K562 (cell line): Measurements from ENCODE around the gene SOSTDC1. TPM values are rescaled to one million over a fixed set of nuclear protein-coding genes. Genes with fewer than 3 reads are reported as not detected.

Experiments
- ATAC-seq: fragments of 200-7000 bp; cut with Tn5 transposase; 3 replicates; pipeline ENCODE4 v1.9.1; 2020; ENCODE audit warnings: moderate library complexity
- BruUV-seq: library from RNA; stranded (reverse); fragments of 400-500 nt; replicated peaks from 2 replicates; lab custom pipeline; 2021; lab: Mats Ljungman, UMichigan
- CTCF ChIA-PET: fragments of 300-600 bp; formaldehyde crosslinking; extraction: SDS; loops from one replicate; lab custom pipeline; 2021; ENCODE audit warnings: low intra/inter-chr PET ratio; lab: Yijun Ruan, JAX
- POLR2A ChIA-PET: fragments of 300-600, 350-650 bp; sonication (Branson Sonifier 250); formaldehyde crosslinking; extraction: SDS; loops from one replicate; lab custom pipeline; 2021; ENCODE audit warnings: antibody characterized with exemption, inconsistent platforms; lab: Yijun Ruan, JAX
- DNase-seq, 4 experiments: peaks; one replicate each; pipeline versions ENCODE4 v3.0.0 to v3.0.0-alpha.2; 2011 to 2018; ENCODE audit warnings: low spot score in 3 of 4, mixed read lengths in 3 of 4; ENCODE audit errors: extremely low read depth in 1 of 4
- FAIRE-seq: peaks from 2 replicates; lab custom pipeline; 2011; peaks lifted over from hg19 to GRCh38; lab: Jason Lieb, UNC
- H2AFZ ChIP-seq: 2 replicates; pipeline ENCODE4 v1.6.0; 2011; ENCODE audit warnings: low read depth, low read length, control low read depth, inconsistent platforms
- H3K27ac ChIP-seq: fragments of 200-600 bp; 3 replicates; pipeline ENCODE4 v1.8.0; 2011; ENCODE audit warnings: low read depth, mild to moderate bottlenecking, control low read depth, inconsistent platforms, low read length, moderate library complexity, mixed read lengths; ENCODE audit errors: extremely low read depth
- H3K27me3 ChIP-seq, 2 experiments: fragments of 300-600 bp in 1 of 2; 2 replicates in 1 of 2; 3 replicates in 1 of 2; pipeline versions ENCODE4 v1.6.0 to v1.8.0; 2011; ENCODE audit warnings: inconsistent platforms in 2 of 2, low read length in 2 of 2, mild to moderate bottlenecking in 1 of 2, mixed read lengths in 1 of 2, moderate library complexity in 1 of 2; ENCODE audit not compliant: control insufficient read depth in 2 of 2, insufficient read depth in 2 of 2
- H3K36me3 ChIP-seq: fragments of 300-600 bp; 3 replicates; pipeline ENCODE4 v1.8.0; 2011; ENCODE audit warnings: mild to moderate bottlenecking, low read length, inconsistent platforms; ENCODE audit not compliant: control insufficient read depth, insufficient read depth
- H3K4me1 ChIP-seq, 2 experiments: fragments of 200-600 bp in 1 of 2; replicated peaks in 1 of 2; 2 replicates in 1 of 2; 3 replicates in 1 of 2; pipeline versions ENCODE4 v1.5.1 to v1.8.0; 2011; ENCODE audit warnings: inconsistent platforms in 2 of 2, low read length in 2 of 2, mild to moderate bottlenecking in 1 of 2, mixed read lengths in 1 of 2, moderate library complexity in 1 of 2; ENCODE audit not compliant: control insufficient read depth in 2 of 2, insufficient read depth in 2 of 2
- H3K4me2 ChIP-seq: 2 replicates; pipeline ENCODE4 v1.6.1; 2011; ENCODE audit warnings: low read length, control low read depth, inconsistent platforms, mixed read lengths; ENCODE audit not compliant: insufficient read depth
- H3K4me3 ChIP-seq: fragments of 200-600 bp; sonication (generic), shearing (Covaris generic); 2 replicates; pipeline ENCODE4 v1.5.1; 2016; ENCODE audit warnings: control low read depth, inconsistent platforms
- H3K79me2 ChIP-seq: fragments of 200-600 bp; 3 replicates; pipeline ENCODE4 v1.8.0; 2011; ENCODE audit warnings: low read length, inconsistent platforms; ENCODE audit not compliant: control insufficient read depth, insufficient read depth
- H3K9ac ChIP-seq, 2 experiments: 2 replicates each; pipeline versions ENCODE4 v1.6.0 to v1.6.1; 2011; ENCODE audit warnings: low read depth in 2 of 2, low read length in 2 of 2, control low read depth in 1 of 2, inconsistent platforms in 1 of 2, mild to moderate bottlenecking in 1 of 2, mixed read lengths in 1 of 2; ENCODE audit not compliant: insufficient read depth in 1 of 2
- H3K9me1 ChIP-seq: one replicate; pipeline ENCODE4 v1.6.0; 2011; ENCODE audit warnings: inconsistent platforms, mild to moderate bottlenecking, low read length, moderate library complexity; ENCODE audit not compliant: control insufficient read depth, insufficient read depth
- H3K9me3 ChIP-seq: replicated peaks from 2 replicates; pipeline ENCODE4 v1.5.1; 2011; ENCODE audit warnings: low read depth, low read length, inconsistent platforms; ENCODE audit not compliant: control insufficient read depth, insufficient read depth
- H4K20me1 ChIP-seq: replicated peaks from 2 replicates; pipeline ENCODE4 v1.6.1; 2011; ENCODE audit warnings: low read length, inconsistent platforms, mixed read lengths; ENCODE audit not compliant: control insufficient read depth, insufficient read depth
- DACH1 ChIP-seq: fragments of 450-650 bp; IDR thresholded peaks from 2 replicates; pipeline ENCODE4 v1.6.1; 2018; ENCODE audit not compliant: partially characterized antibody
- ELF1 ChIP-seq: fragments of 200-800 bp; sonication (Bioruptor generic); IDR thresholded peaks from 2 replicates; pipeline ENCODE4 v1.6.1; 2016; ENCODE audit warnings: missing genetic modification characterization, missing compliant biosample characterization
- ESRRA ChIP-seq: fragments of 450-650 bp; IDR thresholded peaks from 2 replicates; pipeline ENCODE4 v1.6.1; 2014; ENCODE audit warnings: low read depth, mild to moderate bottlenecking, moderate library complexity, borderline replicate concordance
- LEF1 ChIP-seq: fragments of 450-650 bp; IDR thresholded peaks from 2 replicates; pipeline ENCODE4 v1.6.1; 2016; ENCODE audit warnings: mild to moderate bottlenecking
- NFE2 ChIP-seq: IDR thresholded peaks from 2 replicates; pipeline ENCODE4 v1.6.1; 2014; ENCODE audit warnings: antibody characterized with exemption, low read depth
- NR4A1 ChIP-seq, 2 experiments: fragments of 250-450 bp in 1 of 2; fragments of 450-650 bp in 1 of 2; sonication (Bioruptor Pico) in 1 of 2; IDR thresholded peaks; 2 replicates each; pipeline versions ENCODE4 v1.4.0 to v1.6.1; 2016 to 2020; ENCODE audit warnings: mild to moderate bottlenecking in 2 of 2, missing compliant biosample characterization in 1 of 2, missing genetic modification characterization in 1 of 2, moderate library complexity in 1 of 2
- RBBP5 ChIP-seq: fragments of 200-600 bp; sonication (generic); IDR thresholded peaks from 2 replicates; pipeline ENCODE4 v1.6.1; 2012; ENCODE audit warnings: borderline replicate concordance, mild to moderate bottlenecking, low read length, control low read depth, inconsistent platforms; ENCODE audit not compliant: insufficient read depth, poor library complexity, severe bottlenecking
- RBM39 ChIP-seq: fragments of 200-400 bp; formaldehyde crosslinking; optimal IDR thresholded peaks from 2 replicates; pipeline ENCODE3; 2018; ENCODE audit warnings: low read depth, low read length
- ZNF507 ChIP-seq: conservative IDR thresholded peaks from 2 replicates; pipeline ENCODE4 v1.6.1; 2017; ENCODE audit warnings: missing genetic modification characterization, missing compliant biosample characterization
- ZNF551 ChIP-seq: fragments of 250-450 bp; sonication (Bioruptor Pico); IDR thresholded peaks from 2 replicates; pipeline ENCODE4 v1.5.0; 2021; ENCODE audit warnings: mild to moderate bottlenecking, moderate library complexity
- WGBS: fragments of 100-300 bp; shearing (Covaris generic); methylation state at CpG from one replicate; pipeline ENCODE4 v1.1.6; 2016; ENCODE audit warnings: low coverage, mixed read lengths; ENCODE audit not compliant: insufficient coverage; ENCODE audit errors: missing lambda C conversion rate; 5-methylcytosine and 5-hydroxymethylcytosine counted together
- in situ Hi-C: fragments of 300-500 bp; cut with MboI; formaldehyde crosslinking; loops from 4 replicates; pipeline ENCODE4 v1.15.0; 2018; ENCODE audit warnings: inconsistent platforms, mixed read lengths
- intact Hi-C: fragments of 100-400 bp; cut with micrococcal nuclease; formaldehyde crosslinking; loops from 2 replicates; pipeline ENCODE4 v1.14.2; 2022
- polyA plus RNA-seq, 8 experiments: library from polyadenylated mRNA; depleted of rRNA in 4 of 8; stranded (reverse) in 5 of 8; unstranded in 3 of 8; fragments of >200 nt; fragmentation: Nextera tagmentation in 2 of 8; fragmentation: Illumina TruSeq in 1 of 8; extraction: Ambion mirVana in 2 of 8; extraction: Trizol in 1 of 8; gene quantifications; 2 replicates each; pipeline versions ENCODE4 v1.2.1 to v1.2.3, GENCODE V29; 2011 to 2014; ENCODE audit warnings: inconsistent platforms in 1 of 8, missing spikeins in 1 of 8
- total RNA-seq, 7 experiments: library from RNA; depleted of rRNA in 6 of 7; stranded (reverse); fragments of >200 nt in 6 of 7; fragmentation: Illumina TruSeq in 2 of 7; extraction: Trizol in 2 of 7; gene quantifications; 2 replicates each; pipeline versions ENCODE4 v1.2.1 to v1.2.3, GENCODE V29; 2011 to 2021; ENCODE audit warnings: low replicate concordance in 1 of 7
- TF ChIP-seq, protein P1 (sequence below): fragments of 200-600 bp; sonication (generic); IDR thresholded peaks from one replicate; pipeline ENCODE4 v1.6.1; 2012; ENCODE audit warnings: mild to moderate bottlenecking, low read depth, low read length, inconsistent platforms

SOSTDC1 gene
- total and polyA plus RNA-seq, 9 of the 15 experiments (the other 6 are each of a cell fraction or from before 2014, with no cell fraction given) = 8.3 to 48.6 (median 15.9) TPM

DNA sequence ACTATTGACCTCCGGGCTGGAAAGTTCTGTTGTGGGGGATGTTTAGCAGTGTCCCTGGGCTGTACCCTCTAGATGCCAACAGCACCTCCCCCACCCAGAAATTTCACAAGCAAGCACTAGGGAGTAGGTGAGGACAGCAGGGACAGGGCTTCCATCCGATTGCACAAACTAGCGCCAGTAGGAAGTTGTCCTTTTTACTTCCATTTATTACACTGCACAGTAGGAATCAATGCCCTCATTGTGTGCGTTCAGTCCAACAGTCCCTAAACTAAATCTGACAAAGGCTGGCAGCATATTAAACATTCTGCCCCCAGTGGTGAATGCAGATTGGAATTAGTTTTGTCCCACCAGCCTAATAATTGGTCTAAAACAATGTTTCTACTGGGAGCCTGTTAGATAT is 6.4 kb upstream of the SOSTDC1 start:
- Histone ChIP-seq H3K4me3 (no peak overlapping the region), H3K4me2 (no peak overlapping the region), H3K9ac (no peak overlapping the region), H2AFZ (no peak overlapping the region), H3K27me3 (no peaks in the 10 kb centered on the region), H4K20me1 (no peaks in the 10 kb centered on the region), H3K4me1 (no peaks in the 10 kb centered on the region; a peak in 1 of 5 replicates), H3K9me3 (no peaks in the 10 kb centered on the region), H3K79me2 (no peaks in the 10 kb centered on the region), H3K36me3 (no peaks in the 10 kb centered on the region), H3K9me1 (no peaks in the 10 kb centered on the region), H3K27ac (no peak overlapping the region)
- no TSS peak for BruUV-seq
- in situ Hi-C loops = no loop called here
- CTCF ChIA-PET = no interaction called here
- FAIRE-seq (no peak), DNase-seq (no peak), ATAC-seq (no peak; the same call in 2 of the 3 replicates)
- 78% methylated on average over 4 of the region's 4 CpGs for WGBS
- POLR2A ChIA-PET = no interaction called here
- TF ChIP-seq LEF1 = no peak
- TF ChIP-seq NFE2 = no peak
- TF ChIP-seq RBBP5 = no peak
- no peak for TF ChIP-seq NR4A1 (CRISPR knock-in tag; IDR thresholded peaks at IDR 0.05)
- TF ChIP-seq NR4A1 (tag; IDR thresholded peaks at IDR 0.05) = no peak
- no peak for TF ChIP-seq ZNF507 (tag)
- TF ChIP-seq, protein P1, sequence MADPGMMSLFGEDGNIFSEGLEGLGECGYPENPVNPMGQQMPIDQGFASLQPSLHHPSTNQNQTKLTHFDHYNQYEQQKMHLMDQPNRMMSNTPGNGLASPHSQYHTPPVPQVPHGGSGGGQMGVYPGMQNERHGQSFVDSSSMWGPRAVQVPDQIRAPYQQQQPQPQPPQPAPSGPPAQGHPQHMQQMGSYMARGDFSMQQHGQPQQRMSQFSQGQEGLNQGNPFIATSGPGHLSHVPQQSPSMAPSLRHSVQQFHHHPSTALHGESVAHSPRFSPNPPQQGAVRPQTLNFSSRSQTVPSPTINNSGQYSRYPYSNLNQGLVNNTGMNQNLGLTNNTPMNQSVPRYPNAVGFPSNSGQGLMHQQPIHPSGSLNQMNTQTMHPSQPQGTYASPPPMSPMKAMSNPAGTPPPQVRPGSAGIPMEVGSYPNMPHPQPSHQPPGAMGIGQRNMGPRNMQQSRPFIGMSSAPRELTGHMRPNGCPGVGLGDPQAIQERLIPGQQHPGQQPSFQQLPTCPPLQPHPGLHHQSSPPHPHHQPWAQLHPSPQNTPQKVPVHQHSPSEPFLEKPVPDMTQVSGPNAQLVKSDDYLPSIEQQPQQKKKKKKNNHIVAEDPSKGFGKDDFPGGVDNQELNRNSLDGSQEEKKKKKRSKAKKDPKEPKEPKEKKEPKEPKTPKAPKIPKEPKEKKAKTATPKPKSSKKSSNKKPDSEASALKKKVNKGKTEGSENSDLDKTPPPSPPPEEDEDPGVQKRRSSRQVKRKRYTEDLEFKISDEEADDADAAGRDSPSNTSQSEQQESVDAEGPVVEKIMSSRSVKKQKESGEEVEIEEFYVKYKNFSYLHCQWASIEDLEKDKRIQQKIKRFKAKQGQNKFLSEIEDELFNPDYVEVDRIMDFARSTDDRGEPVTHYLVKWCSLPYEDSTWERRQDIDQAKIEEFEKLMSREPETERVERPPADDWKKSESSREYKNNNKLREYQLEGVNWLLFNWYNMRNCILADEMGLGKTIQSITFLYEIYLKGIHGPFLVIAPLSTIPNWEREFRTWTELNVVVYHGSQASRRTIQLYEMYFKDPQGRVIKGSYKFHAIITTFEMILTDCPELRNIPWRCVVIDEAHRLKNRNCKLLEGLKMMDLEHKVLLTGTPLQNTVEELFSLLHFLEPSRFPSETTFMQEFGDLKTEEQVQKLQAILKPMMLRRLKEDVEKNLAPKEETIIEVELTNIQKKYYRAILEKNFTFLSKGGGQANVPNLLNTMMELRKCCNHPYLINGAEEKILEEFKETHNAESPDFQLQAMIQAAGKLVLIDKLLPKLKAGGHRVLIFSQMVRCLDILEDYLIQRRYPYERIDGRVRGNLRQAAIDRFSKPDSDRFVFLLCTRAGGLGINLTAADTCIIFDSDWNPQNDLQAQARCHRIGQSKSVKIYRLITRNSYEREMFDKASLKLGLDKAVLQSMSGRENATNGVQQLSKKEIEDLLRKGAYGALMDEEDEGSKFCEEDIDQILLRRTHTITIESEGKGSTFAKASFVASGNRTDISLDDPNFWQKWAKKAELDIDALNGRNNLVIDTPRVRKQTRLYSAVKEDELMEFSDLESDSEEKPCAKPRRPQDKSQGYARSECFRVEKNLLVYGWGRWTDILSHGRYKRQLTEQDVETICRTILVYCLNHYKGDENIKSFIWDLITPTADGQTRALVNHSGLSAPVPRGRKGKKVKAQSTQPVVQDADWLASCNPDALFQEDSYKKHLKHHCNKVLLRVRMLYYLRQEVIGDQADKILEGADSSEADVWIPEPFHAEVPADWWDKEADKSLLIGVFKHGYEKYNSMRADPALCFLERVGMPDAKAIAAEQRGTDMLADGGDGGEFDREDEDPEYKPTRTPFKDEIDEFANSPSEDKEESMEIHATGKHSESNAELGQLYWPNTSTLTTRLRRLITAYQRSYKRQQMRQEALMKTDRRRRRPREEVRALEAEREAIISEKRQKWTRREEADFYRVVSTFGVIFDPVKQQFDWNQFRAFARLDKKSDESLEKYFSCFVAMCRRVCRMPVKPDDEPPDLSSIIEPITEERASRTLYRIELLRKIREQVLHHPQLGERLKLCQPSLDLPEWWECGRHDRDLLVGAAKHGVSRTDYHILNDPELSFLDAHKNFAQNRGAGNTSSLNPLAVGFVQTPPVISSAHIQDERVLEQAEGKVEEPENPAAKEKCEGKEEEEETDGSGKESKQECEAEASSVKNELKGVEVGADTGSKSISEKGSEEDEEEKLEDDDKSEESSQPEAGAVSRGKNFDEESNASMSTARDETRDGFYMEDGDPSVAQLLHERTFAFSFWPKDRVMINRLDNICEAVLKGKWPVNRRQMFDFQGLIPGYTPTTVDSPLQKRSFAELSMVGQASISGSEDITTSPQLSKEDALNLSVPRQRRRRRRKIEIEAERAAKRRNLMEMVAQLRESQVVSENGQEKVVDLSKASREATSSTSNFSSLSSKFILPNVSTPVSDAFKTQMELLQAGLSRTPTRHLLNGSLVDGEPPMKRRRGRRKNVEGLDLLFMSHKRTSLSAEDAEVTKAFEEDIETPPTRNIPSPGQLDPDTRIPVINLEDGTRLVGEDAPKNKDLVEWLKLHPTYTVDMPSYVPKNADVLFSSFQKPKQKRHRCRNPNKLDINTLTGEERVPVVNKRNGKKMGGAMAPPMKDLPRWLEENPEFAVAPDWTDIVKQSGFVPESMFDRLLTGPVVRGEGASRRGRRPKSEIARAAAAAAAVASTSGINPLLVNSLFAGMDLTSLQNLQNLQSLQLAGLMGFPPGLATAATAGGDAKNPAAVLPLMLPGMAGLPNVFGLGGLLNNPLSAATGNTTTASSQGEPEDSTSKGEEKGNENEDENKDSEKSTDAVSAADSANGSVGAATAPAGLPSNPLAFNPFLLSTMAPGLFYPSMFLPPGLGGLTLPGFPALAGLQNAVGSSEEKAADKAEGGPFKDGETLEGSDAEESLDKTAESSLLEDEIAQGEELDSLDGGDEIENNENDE = no peak
- TF ChIP-seq RBM39 = no peak
- no peak for TF ChIP-seq ZNF551 (CRISPR knock-in tag)
- no peak for TF ChIP-seq ESRRA
- no peak for TF ChIP-seq DACH1
- no peak for TF ChIP-seq ELF1
- intact Hi-C loops = no loop called here
